Activated CD4-positive, alpha-beta T cell treated with anti-CD3 and anti-CD28 coated beads, Interleukin-10, Interleukin-2, amounts not matched to agents 100 ng/mL and 50 ng/mL, durations not matched to agents 16 hours and 8 hours (primary cell): ENCODE measurements around the gene ZSWIM6.

Experiments
- DNase-seq: peaks from one replicate; pipeline ENCODE4 v3.0.0-alpha.2; 2020

The ZSWIM6 gene

DNA sequence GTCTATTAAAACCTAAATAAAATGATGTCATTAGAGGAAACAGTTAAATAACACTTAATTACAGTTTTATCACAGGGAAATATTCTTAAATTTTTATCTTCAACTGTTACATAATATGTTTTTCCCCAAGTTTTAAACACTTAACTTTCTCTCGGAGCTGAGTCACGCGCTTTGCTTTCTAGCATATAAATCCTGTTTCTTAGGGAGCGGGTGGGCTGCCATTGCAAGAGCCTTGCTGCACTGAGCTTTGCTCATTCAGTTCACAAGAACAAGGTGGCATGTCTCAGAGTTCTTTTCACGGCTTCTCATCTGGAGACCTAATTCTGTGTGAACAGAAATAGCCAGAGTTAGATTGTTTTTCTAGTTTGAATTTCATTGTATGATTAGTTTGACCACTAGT, 166.1 kb downstream of the ZSWIM6 start:
- DNase-seq = no peak

DNA sequence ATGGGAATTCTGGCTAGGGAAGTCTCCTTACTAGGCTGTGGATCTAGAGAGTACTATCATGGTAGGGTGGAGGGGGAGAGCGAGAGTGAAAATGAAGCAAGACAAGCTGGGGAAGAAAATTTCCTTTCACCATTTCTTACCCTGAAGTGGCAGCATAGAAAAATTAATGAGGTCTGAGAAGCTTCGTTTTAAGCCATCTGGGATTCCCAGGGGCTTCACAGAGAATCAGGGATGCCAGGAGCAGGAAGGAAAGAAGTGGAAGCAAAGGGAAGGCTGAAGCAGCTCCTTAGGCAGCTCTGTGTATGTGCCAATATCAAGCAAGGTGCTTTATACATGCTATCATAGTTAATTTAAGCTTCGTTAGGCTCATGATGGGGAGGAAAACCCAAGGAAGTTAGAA, 169.9 kb downstream of the ZSWIM6 start:
- DNase-seq = no peak

DNA sequence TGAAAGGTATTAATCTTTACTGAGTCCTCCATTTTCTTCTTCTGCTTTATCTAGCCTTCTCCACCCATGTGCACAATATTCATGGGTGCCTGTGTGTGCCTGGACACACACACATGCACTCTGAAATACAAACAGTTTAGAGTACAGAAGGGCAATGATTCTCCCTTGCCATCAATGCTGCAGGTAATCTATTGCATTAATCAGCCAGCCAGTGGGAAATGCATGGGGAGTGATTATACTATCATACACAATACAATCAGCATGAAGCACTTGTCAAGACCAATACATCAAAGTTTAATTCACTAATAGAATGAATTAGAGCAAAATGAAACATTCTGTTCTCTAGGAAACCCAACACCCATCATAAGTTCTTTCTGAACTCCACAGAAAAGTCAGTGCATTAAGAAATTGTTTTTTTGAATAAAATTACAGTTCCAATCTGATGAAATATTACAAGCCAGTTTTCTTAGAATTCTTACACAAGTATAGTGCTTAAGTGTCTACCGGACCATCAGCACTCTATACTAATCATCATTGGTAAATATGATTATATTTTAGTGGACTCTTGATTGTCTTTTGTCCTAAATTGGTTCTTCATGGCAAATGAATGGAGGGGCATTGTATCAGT, 172.2 kb downstream of the ZSWIM6 start:
- DNase-seq = no peak

DNA sequence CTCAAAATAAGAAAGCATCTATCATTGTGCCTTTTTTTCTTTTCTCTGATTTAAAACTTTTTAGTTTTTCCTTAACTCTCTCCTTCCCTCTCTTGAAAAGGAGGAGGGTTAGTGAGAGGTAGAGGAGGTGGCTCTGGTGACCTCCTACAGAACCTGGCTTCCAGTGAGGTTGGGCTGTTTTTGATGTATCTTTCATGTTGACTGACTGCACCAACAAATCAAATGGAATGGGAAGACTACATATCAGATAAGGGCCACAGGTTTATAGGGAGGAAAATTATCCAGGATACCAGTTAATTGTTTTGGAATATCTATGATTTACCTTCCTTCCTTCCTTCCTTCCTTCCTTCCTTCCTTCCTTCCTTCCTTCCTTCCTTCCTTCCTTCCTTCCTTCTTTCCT, 173.2 kb downstream of the ZSWIM6 start:
- no peak for DNase-seq

DNA sequence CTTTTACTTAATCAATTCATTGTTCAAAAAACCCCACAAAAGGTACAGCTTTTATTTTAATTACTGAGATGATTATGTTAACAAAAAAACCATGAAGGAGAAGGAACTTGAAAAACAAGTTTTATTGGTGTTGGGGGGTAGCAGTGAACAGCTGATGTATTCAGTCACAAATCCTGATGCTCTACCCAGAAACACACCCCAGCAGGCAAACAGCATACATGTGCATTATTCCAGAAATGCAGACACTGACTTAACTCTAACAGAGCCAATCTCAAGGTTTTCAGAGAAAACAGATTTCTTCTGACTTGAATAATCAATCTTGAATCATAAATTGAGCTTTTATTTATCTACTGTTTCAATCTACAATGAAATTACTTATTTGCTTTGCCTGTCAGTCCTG, 175.2 kb downstream of the ZSWIM6 start:
- DNase-seq = no peak

DNA sequence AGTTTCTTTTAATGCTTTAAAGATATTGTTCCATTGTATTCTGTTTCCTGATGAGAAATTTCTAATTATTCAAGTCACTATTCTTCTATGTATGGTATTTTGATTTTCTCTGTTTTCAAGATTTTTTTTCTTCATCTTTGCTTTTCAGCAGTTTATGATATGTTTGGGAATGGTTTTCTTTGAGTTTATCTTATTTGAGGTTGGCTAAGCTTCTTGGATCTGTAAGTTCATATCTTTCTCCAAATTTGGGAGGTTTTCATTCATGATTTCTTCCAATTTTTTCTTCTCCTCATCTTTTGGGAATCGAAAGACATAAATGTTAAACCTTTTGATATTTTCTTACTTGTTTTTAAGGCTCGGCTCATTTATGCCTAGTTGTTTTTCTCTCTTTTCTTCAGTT, 184.9 kb downstream of the ZSWIM6 start:
- no peak for DNase-seq

GRCh38 chr5:61519728-61520277, 187.7 kb downstream of the ZSWIM6 start:
- no peak for DNase-seq

- DNase-seq = no peak
Observed at GRCh38 chr5:61523073-61523472, 191.0 kb downstream of the ZSWIM6 start.

DNA sequence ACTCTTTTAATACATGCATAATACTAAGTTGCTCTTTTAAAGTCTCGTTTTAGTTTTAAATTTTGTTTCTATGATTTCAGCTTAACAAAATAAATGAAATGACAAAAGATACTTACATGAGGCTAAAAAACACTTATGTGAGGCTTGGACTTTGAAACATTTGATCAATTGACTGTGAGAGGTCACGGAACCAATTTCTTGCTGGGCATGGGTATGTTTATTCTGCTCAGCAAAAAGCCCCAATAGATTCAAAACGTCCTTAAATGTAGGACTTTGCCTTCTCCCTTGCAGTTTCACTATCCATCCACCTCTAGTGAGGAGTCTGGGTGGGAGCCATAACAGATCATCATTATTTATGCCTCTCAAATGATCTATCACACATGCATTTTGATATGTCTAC, 191.9 kb downstream of the ZSWIM6 start:
- DNase-seq = no peak

DNA sequence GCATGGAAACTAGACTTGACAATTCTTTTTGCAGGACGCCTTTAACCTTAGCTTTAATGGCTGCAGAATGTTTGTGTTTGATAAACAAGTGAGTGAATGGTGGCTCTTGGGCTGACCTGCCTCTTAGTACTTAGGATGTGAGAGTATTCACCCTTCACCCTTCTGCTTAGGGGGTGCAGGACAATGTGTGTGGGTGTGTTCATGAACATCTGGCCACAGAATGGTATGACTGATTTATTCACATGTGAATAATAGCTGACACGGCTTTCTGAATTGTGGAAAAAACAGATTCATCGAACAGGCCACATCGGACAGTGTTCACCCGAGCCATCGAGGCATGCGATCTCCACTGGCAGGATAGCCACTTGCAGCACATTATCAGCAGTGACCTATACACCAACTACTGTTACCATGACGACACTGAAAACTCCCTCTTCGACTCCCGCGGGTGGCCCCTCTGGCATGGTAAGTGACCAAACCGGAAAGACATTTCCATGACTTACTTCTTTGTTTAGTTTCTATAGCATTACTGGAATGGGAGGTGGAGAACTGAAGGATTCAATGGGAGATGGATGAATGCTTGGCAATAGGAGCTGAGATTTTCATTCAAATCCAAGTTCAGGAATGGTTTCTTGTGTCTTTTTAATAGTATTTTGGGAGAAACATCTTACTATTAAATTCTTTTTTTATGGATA, 193.6 kb downstream of the ZSWIM6 start:
- no peak for DNase-seq

DNA sequence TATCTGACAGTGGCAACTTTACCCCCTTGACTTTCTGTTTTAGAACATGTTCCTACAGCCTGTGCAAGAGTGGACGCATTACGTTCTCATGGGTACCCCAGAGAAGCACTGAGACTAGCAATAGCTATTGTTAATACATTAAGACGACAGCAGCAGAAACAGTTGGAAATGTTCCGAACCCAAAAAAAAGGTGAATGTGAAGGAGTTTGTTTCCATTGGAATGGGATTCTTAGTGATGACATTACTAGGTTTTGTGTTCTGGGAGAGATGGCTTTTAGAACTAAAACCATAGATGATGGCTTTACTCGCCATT, 194.1 kb downstream of the ZSWIM6 start:
- DNase-seq = no peak

GRCh38 chr5:61532983-61533382, 200.9 kb downstream of the ZSWIM6 start:
- no peak for DNase-seq

- peak; percentile 43 for DNase-seq
Observed at GRCh38 chr5:61534481-61535267, 202.6 kb downstream of the ZSWIM6 start.

DNA sequence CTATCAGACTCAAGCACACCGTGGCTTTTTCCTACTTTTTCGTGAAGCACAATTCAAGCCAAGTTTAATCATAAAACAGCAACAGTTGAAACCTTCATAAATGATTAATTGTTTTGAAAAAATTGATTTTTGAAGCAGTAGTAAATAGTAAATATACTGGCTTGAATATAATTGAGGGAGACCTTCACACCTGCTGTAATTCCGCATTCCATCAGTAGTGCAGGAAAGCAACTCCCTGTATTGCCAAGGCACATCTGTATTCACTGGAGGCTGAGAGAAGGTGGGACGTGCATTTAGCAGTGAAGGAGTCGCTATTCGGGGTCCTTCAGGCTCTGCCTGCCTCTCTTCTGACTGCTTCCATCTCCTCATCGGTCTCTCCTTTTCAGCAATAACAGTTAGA, 203.8 kb downstream of the ZSWIM6 start:
- DNase-seq = no peak

- DNase-seq = no peak
Observed at GRCh38 chr5:61536922-61537321, 204.9 kb downstream of the ZSWIM6 start.

DNA sequence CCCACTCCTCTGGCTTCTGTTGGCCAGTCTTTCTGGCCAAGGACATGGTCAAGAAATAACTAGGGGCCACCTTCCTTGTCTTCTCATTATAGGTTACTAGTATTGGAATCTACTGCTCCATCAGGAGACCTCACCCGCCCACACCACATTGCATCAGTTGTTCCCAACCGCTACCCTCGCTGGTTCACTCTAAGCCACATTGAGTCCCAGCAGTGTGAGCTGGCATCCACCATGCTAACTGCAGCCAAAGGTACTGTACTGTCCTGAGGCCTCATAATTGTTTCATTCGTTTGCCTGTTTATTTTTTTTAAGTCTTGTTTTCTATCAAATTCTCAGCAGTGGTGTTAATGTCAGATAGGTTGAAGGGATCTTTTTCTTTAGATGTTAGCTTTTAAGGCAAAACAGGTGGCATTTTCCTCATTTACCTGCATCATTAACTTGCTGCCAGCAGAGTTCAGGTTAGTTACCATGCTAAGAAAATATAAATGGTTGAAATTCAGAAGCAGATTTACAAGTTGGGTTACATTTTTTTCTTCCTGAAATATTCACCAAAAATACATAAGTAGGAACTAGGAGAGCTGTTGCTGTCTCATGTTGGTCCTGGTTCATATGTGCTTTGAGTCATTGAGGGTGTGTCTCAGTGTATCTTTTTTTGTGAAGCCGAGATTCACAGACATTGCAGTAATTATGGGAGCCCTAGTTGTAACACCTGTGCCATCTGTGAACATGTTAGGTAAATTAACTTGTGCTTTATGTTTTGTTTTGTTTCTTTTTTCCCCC, 206.9 kb downstream of the ZSWIM6 start:
- no peak for DNase-seq

GRCh38 chr5:61549530-61549929, 217.5 kb downstream of the ZSWIM6 start:
- no peak for DNase-seq

DNA sequence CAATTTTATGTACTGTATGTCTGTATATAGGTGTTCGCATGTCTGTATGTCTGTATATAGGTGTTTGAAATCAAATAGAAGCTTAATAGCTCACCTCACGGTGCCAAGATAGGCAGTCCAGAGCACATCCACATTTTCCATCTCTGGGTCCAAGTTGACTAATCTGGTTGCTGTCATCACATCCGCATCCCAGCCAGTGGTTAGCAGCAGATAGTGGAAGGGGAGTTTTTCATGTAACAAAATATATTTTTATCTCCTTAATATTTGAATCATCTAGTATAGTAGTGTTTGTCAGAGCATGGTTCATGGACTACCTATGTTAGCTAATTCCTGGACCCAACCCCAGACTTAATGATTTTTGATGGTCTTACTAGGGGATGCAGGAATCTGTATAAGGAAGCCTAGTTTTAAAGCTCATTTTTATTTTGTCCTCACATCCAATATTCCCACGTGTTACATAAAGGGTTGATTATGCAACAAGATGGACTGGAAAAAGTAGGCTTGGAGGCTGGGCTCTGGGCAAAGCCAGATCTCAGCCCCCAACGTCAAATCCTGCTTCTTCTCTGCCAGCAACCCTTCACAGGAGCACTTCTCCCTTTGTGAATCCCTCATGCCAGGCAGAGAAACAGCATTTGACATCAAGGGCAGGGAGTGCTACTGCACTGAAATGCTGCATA, 219.7 kb downstream of the ZSWIM6 start:
- DNase-seq = no peak

DNA sequence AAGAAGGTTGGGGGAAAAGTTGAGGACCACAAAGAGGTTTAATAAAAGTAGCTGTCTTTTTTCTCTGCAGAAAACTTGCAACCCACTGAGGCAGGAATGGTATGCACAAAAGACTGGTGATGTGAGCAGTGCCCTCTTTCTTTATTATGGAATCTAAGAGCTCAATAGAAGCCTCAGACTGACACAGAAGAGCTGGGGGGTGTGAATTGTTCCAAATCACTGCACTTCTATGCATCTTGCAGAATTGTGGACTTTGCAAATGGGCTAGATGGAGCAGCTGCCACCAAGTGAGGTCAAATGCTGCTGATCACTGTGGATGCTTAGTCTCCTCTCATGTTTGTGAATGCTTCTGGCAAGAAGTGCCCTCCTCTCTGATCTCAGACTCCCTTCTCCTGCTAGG, 227.1 kb downstream of the ZSWIM6 start:
- DNase-seq = no peak

DNA sequence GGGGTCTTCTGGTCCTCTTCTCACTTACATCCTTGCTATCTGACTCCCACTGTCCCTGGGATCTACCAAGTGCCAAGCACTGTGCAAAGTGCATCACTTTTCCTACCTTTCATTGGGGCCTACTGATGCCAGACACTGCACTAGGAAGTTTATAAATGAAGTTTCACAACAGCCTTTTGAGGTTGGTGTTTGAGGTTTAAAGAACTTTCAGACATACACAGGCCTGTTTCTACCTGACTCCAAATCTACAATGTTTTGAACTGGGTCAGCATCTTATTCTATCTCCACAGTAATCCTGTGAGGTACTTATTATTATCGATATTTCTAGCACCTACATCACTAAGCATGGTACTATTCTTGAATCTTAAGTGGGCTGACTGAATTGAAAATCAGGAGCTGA, 227.7 kb downstream of the ZSWIM6 start:
- no peak for DNase-seq

DNA sequence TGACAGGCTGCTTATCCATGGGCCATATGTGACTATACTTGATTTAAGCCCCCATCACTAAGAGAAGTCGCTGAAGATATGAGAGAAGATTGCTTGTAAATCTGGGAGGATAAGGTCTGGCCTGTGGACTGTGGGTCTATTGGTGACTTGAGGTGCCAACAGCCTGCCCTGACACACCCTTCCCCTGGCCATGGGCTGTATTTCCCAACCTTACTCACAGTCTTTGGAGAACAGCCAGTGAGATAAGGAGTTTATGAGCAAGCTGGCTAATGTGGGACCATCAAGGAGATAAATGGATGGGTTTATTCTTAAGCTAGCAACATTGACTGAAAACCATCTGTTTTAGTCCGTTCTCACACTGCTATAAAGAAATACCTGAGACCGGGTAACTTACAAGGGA, 231.3 kb downstream of the ZSWIM6 start:
- no peak for DNase-seq

GRCh38 chr5:61567337-61567736, 235.3 kb downstream of the ZSWIM6 start:
- no peak for DNase-seq

DNA sequence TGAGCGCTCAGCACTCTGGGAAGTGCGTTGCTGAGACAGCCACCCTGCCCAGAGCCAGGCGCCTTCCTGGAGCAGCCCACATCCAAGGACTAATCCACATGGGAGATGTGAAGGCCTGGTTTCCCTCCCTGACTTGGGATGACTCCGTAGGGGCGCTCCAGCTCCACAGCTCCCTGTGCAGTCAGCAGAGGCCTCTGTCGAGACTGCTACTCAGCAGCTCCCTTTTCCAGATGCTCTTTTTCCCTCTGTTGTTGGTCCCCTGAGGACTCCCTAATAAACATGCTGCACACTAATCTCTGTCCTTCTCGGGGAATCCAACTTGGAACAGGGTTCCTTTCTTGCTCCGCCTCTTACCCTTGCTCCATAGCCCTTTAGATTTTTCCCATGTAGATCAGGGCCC, 237.3 kb downstream of the ZSWIM6 start:
- no peak for DNase-seq
